HG03103 (cell line): Measurements from ENCODE around the gene SYT7.

Source experiments
- ATAC-seq: cut with Tn5 transposase; IDR thresholded peaks from one replicate; pipeline ENCODE4 v1.9.1; 2021; ENCODE audit warnings: low read depth; ENCODE audit not compliant: unreplicated experiment

SYT7 gene

GRCh38 chr11:61555978-61556377, 24.9 kb downstream of the SYT7 start:
- ATAC-seq = no peak

- ATAC-seq = no peak
Observed at GRCh38 chr11:61555051-61555969, 25.6 kb downstream of the SYT7 start.

- ATAC-seq = no peak
Observed at GRCh38 chr11:61554172-61554988, 26.5 kb downstream of the SYT7 start.

GRCh38 chr11:61553373-61554171, 27.3 kb downstream of the SYT7 start:
- ATAC-seq = no peak

- ATAC-seq = no peak
Observed at GRCh38 chr11:61552108-61552635, 28.7 kb downstream of the SYT7 start.

- no peak for ATAC-seq
Observed at GRCh38 chr11:61551634-61552033, 29.2 kb downstream of the SYT7 start.

- ATAC-seq = no peak
Observed at GRCh38 chr11:61550665-61551227, 30.1 kb downstream of the SYT7 start.

- no peak for ATAC-seq
Observed at GRCh38 chr11:61549662-61550568, 31.0 kb downstream of the SYT7 start.

- no peak for ATAC-seq
Observed at GRCh38 chr11:61549177-61549576, 31.7 kb downstream of the SYT7 start.

GRCh38 chr11:61547246-61547645, 33.6 kb downstream of the SYT7 start:
- ATAC-seq = no peak

GRCh38 chr11:61546663-61547062, 34.2 kb downstream of the SYT7 start:
- ATAC-seq = no peak

- ATAC-seq = no peak
Observed at GRCh38 chr11:61545921-61546320, 35.0 kb downstream of the SYT7 start.

- ATAC-seq = no peak
Observed at GRCh38 chr11:61545341-61545740, 35.5 kb downstream of the SYT7 start.

- ATAC-seq = no peak
Observed at GRCh38 chr11:61544466-61544865, 36.4 kb downstream of the SYT7 start.

GRCh38 chr11:61543606-61544306, 37.1 kb downstream of the SYT7 start:
- no peak for ATAC-seq

- no peak for ATAC-seq
Observed at GRCh38 chr11:61542705-61543104, 38.2 kb downstream of the SYT7 start.

- no peak for ATAC-seq
Observed at GRCh38 chr11:61542024-61542461, 38.8 kb downstream of the SYT7 start.

- no peak for ATAC-seq
Observed at GRCh38 chr11:61541598-61541997, 39.3 kb downstream of the SYT7 start.
